ENCODE results near the gene CEP70.

DNA sequence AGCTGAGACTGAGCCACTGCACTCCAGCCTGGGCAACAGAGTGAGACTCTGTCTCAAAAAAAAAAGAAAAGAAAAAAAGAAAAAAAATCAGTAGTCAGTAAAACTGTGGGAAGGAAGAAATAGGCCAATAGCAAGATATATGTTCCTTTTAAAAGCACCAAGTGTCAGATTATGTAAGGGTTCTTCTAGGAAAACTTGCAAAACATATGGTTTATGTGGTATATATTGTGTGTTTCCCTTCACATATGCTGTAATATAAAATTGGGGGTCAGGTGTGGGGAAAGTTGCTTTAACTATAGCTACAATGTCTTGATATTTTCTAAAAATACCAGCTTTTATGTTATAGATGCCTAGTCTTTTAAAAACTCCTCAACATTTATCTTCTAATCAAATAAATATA is 95.1 kb downstream of the CEP70 start:
- TF ChIP-seq, protein P1, sequence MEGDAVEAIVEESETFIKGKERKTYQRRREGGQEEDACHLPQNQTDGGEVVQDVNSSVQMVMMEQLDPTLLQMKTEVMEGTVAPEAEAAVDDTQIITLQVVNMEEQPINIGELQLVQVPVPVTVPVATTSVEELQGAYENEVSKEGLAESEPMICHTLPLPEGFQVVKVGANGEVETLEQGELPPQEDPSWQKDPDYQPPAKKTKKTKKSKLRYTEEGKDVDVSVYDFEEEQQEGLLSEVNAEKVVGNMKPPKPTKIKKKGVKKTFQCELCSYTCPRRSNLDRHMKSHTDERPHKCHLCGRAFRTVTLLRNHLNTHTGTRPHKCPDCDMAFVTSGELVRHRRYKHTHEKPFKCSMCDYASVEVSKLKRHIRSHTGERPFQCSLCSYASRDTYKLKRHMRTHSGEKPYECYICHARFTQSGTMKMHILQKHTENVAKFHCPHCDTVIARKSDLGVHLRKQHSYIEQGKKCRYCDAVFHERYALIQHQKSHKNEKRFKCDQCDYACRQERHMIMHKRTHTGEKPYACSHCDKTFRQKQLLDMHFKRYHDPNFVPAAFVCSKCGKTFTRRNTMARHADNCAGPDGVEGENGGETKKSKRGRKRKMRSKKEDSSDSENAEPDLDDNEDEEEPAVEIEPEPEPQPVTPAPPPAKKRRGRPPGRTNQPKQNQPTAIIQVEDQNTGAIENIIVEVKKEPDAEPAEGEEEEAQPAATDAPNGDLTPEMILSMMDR (IDR thresholded peaks at IDR 0.05 in 2 of 3, conservative IDR thresholded peaks at IDR 0.05 in 1 of 3; ENCODE audit: control insufficient read depth in 2 of 3, extremely low read depth in 1 of 3, insufficient read depth in 1 of 3, low read depth in 3 of 3, low read length in 3 of 3), result no peak
- TF ChIP-seq KDM1A (IDR thresholded peaks at IDR 0.05; ENCODE audit: borderline replicate concordance) (no peak), ATF7 (IDR thresholded peaks at IDR 0.05; ENCODE audit: low read depth) (no peak), TCF7 (IDR thresholded peaks at IDR 0.05; ENCODE audit: borderline replicate concordance) (no peak), PML (IDR thresholded peaks at IDR 0.05; ENCODE audit: low read length) (no peak), MEF2A (IDR thresholded peaks at IDR 0.05; ENCODE audit: insufficient read depth, low read depth, low read length) (no peak), GABPA (IDR thresholded peaks at IDR 0.05; ENCODE audit: low read depth) (no peak), BHLHE40 (IDR thresholded peaks at IDR 0.05; ENCODE audit: borderline replicate concordance in 1 of 2, low read depth in 2 of 2, low read length in 1 of 2) (no peak), POLR2AphosphoS5 (IDR thresholded peaks at IDR 0.05; ENCODE audit: low read length) (no peak), FOXK2 (IDR thresholded peaks at IDR 0.05) (no peak)

Data from GM12878 (cell line).